ENCODE measurements around the gene KLK10.

KLK10 gene

DNA sequence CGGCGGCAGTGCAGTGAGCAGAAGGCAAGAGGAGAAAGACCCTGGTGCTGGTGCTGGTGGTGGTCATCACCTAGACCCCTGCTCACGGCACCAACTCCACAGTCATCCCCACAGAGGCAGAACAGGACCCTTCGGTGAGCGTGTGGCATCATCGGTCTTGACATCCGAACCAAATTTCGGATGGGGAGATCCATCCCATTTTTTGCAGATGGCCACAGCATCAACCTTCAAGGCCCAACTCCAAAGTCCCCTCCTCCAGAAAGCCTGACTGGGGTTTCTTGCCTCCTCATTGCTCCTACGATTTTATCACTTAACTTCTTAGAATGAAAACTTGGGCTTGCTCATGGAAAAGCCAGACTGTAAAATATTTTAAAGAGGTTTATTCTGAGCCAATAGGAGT, 24.0 kb upstream of the KLK10 start:
- no peak for DNase-seq
- Histone ChIP-seq H3K27me3 (no peaks in the 10 kb centered on the region), H3K4me1 (no peaks in the 10 kb centered on the region), H3K36me3 (no peaks in the 10 kb centered on the region), H3K4me3 (ENCODE audit: low read depth, low read length) (no peak overlapping the region), H3K9me3 (no peaks in the 10 kb centered on the region)
- no peak for TF ChIP-seq CTCF (IDR thresholded peaks at IDR 0.05; ENCODE audit: low read depth, low read length)

GRCh38 chr19:51040151-51040550, 20.6 kb upstream of the KLK10 start:
- H3K4me1 ChIP-seq = no peaks in the 10 kb centered on the region
- H3K27me3 ChIP-seq = peaks cover 3% of the 10 kb centered on the region; the same call in 1 of the 2 replicates
- no peak for TF ChIP-seq CTCF (IDR thresholded peaks at IDR 0.05; ENCODE audit: low read depth, low read length)
- H3K9me3 ChIP-seq = no peaks in the 10 kb centered on the region
- DNase-seq = no peak
- H3K4me3 ChIP-seq (ENCODE audit: low read depth, low read length) = no peak overlapping the region
- H3K36me3 ChIP-seq = no peaks in the 10 kb centered on the region

- no peak for DNase-seq
- H3K4me3 ChIP-seq (ENCODE audit: low read depth, low read length) = no peak overlapping the region
- H3K9me3 ChIP-seq = no peaks in the 10 kb centered on the region
- TF ChIP-seq CTCF (IDR thresholded peaks at IDR 0.05; ENCODE audit: low read depth, low read length) = no peak
- peaks cover 3% of the 10 kb centered on the region for H3K27me3 ChIP-seq
- H3K4me1 ChIP-seq = no peaks in the 10 kb centered on the region
- no peaks in the 10 kb centered on the region for H3K36me3 ChIP-seq
Observed at GRCh38 chr19:51036519-51036918, 17.0 kb upstream of the KLK10 start.

GRCh38 chr19:51034704-51035103, 15.2 kb upstream of the KLK10 start, which contains the start of gene KLK12:
Gene KLK12, minus strand, starts transcription at chr19:51035002. Its CDS starts 381 bp downstream, at chr19:51034621.
- peaks cover 3% of the 10 kb centered on the region for H3K27me3 ChIP-seq
- no peak within 1 kb of the TSS for H3K4me3 ChIP-seq (ENCODE audit: low read depth, low read length)
- DNase-seq = no peak
- TF ChIP-seq CTCF (IDR thresholded peaks at IDR 0.05; ENCODE audit: low read depth, low read length) = no peak
- H3K36me3 ChIP-seq = no peaks in the 10 kb centered on the region
- H3K9me3 ChIP-seq = no peaks in the 10 kb centered on the region; the same call in 1 of the 2 replicates
- H3K4me1 ChIP-seq = no peaks in the 10 kb centered on the region

- no peaks in the 10 kb centered on the region for H3K36me3 ChIP-seq
- no peak overlapping the region for H3K4me3 ChIP-seq (ENCODE audit: low read depth, low read length)
- TF ChIP-seq CTCF (IDR thresholded peaks at IDR 0.05; ENCODE audit: low read depth, low read length) = no peak
- DNase-seq = no peak
- H3K4me1 ChIP-seq = no peaks in the 10 kb centered on the region
- no peaks in the 10 kb centered on the region; the same call in 1 of the 2 replicates for H3K9me3 ChIP-seq
- H3K27me3 ChIP-seq = peaks cover 18% of the 10 kb centered on the region
Observed at GRCh38 chr19:51031880-51032225, 12.3 kb upstream of the KLK10 start.

DNA sequence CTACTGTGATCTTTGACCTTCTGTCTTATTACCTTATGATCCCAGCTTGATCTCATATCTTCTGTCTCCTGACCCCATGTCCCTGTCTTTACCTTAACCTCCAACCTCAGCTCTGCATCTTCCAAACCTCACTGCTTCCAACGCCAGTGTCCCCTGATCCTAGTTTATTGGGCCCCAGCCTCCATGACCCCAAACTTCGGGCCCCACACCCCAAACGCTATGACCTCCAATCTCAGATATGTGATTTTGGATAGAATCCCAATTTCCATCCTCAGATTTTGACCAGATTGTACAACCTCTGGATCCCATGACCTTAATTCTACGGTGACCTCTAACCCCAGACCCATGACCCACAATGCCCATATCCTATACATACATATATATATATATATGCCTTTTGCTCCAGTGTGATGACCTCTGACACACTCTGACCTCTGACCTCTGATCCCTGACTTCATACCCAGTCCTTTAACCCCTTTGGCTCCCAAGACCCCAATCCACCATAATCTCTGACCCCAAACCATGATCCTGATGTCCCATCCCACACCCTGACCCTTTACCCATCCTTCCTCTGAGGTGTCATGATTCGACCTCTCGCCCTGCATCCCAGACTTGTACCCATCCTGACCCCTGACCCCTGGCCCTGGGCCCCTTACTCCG, 11.8 kb upstream of the KLK10 start:
- DNase-seq = no peak
- Histone ChIP-seq H3K9me3 (no peaks in the 10 kb centered on the region; the same call in 1 of the 2 replicates), H3K36me3 (no peaks in the 10 kb centered on the region), H3K4me3 (ENCODE audit: low read depth, low read length) (no peak overlapping the region), H3K4me1 (no peaks in the 10 kb centered on the region), H3K27me3 (peaks cover 23% of the 10 kb centered on the region)
- TF ChIP-seq CTCF (IDR thresholded peaks at IDR 0.05; ENCODE audit: low read depth, low read length) = no peak
